Lower lobe of right lung (tissue), 2 donors: ENCODE measurements around the gene ITGA7. TPM values are rescaled to one million over a fixed set of nuclear protein-coding genes. Genes with fewer than 3 reads are reported as not detected.
"Not testable (repeated sequence)": the region's sequence is repeated elsewhere in the genome, so short reads cannot be mapped to it uniquely, and the experiment has no call there.

ENCODE experiments used
- ATAC-seq, 2 donors: fragments of 200-7000 bp; cut with Tn5 transposase; one replicate each; pipeline ENCODE4 v1.9.1; 2020 to 2022; ENCODE audit warnings: mild to moderate bottlenecking in 2 of 2, moderate library complexity in 2 of 2
- DNase-seq: peaks from one replicate; pipeline ENCODE4 v3.0.0-alpha.2; 2020
- H3K27ac ChIP-seq: fragments of 200-600 bp; one replicate; pipeline ENCODE4 v1.8.0; 2022
- H3K27me3 ChIP-seq: fragments of 200-600 bp; one replicate; pipeline ENCODE4 v1.8.0; 2022; ENCODE audit warnings: low read depth
- H3K36me3 ChIP-seq: fragments of 200-600 bp; one replicate; pipeline ENCODE4 v1.8.0; 2022; ENCODE audit warnings: mild to moderate bottlenecking
- H3K4me1 ChIP-seq: fragments of 200-600 bp; one replicate; pipeline ENCODE4 v1.8.0; 2022
- H3K4me3 ChIP-seq: fragments of 200-600 bp; one replicate; pipeline ENCODE4 v1.8.0; 2022; ENCODE audit warnings: mild to moderate bottlenecking
- H3K9me3 ChIP-seq: fragments of 200-600 bp; one replicate; pipeline ENCODE4 v1.8.0; 2022
- CTCF ChIP-seq: fragments of 200-600 bp; IDR thresholded peaks from one replicate; pipeline ENCODE4 v1.8.0; 2022; ENCODE audit warnings: antibody characterized with exemption, mild to moderate bottlenecking
- intact Hi-C: fragments of 100-400 bp; cut with DNase I; formaldehyde crosslinking; loops from one replicate; pipeline ENCODE4 v1.11.0; 2022
- total RNA-seq: library from RNA; stranded (reverse); fragmentation: NEBNext Ultra II Directional; extraction: Animal tissue kit (Norgen Biotek cat#: 25700); gene quantifications from one replicate; pipeline ENCODE4 v1.2.1, GENCODE V29; 2021
- donor health status: DM: no; HTN: yes; CAD: no; lungs with severe emphysema.

ITGA7 gene
- total RNA-seq, 1 donor from 2014 or later, result 17.5 TPM

DNA sequence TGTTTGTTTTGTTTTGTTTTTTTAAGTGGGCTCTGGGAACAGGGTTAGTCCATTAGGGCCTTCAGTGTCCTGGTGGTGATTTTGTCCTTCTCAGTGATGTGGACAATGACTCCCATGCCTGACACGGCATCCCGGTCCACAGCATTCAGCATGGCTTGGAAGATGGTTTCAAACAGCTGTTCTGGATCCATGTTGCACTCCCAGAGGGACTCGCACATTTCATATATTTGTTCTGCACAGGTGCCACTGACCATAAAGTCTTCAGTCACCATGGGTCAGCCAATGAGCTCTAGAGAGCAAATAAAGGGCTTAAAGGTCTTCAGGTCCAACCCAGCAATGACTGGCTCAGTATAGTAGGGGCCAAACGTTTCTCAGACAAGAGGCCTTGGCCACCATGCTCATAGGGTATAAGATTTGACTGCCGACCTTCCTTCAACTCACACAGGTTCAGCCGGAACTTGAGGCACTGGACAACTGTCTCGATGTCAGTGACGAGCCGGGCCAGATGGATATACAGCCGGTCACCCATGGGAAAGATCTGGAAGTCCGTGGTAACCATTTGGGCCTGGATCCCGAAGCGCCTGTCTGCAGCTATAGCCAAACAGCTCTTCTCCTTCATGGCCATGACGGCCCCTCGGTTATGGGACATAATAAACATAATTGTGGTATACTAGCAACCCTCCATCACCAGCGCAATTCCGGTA, 53.0 kb downstream of the ITGA7 start:
- ATAC-seq (no peak), DNase-seq (no peak)
- H3K27ac ChIP-seq, result no peak overlapping the region
- no peaks in the 10 kb centered on the region for H3K9me3 ChIP-seq
- no peaks in the 10 kb centered on the region for H3K27me3 ChIP-seq
- no peaks in the 10 kb centered on the region for H3K36me3 ChIP-seq
- intact Hi-C loops, result no loop called here
- no peak overlapping the region for H3K4me3 ChIP-seq
- TF ChIP-seq CTCF, result no peak
- peaks cover 8% of the 10 kb centered on the region for H3K4me1 ChIP-seq

DNA sequence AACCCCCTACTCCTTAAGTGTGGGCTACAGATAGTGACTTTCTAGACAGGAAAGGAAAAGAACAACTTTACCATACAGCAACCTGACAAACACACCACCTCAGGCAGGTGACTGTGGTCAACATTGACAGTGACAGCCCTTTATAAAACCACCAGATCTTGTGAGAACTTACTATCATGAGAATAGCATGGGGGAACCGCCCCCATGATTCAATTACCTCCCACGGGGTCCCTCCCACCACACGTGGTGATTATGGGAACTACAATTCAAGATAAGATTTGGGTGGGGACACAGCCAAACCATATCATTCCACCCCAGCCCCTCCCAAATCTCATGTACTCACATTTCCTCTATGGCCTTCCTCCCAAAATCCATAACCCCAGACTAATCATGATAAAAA, 54.7 kb downstream of the ITGA7 start:
- H3K27me3 ChIP-seq, result no peaks in the 10 kb centered on the region
- H3K4me1 ChIP-seq, result no peaks in the 10 kb centered on the region
- no peak overlapping the region for H3K4me3 ChIP-seq
- H3K27ac ChIP-seq, result no peak overlapping the region
- no peak for TF ChIP-seq CTCF
- DNase-seq, result no peak
- intact Hi-C loops, result no loop called here
- H3K36me3 ChIP-seq, result no peaks in the 10 kb centered on the region
- no peak for ATAC-seq
- H3K9me3 ChIP-seq, result no peaks in the 10 kb centered on the region

DNA sequence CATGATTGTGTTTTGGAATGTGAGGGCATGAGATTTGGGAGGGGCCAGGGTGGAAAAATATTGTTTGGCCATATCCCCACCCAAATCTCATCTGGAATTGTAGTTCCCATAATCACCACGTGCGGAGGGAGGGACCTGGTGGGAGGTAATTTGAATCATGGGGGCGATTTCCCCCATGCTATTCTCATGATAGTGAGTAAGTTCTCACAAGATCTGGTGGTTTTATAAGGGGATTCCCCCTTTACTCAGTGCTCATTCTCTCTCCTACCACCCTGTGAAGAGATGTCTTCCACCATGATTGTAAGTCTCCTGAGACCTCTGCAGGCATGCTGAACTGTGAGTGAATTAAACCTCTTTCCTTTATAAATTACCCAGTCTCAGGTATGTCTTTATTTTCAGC, 55.4 kb downstream of the ITGA7 start:
- no peaks in the 10 kb centered on the region for H3K27me3 ChIP-seq
- TF ChIP-seq CTCF, result no peak
- no peak overlapping the region for H3K4me3 ChIP-seq
- no peaks in the 10 kb centered on the region for H3K9me3 ChIP-seq
- intact Hi-C loops, result no loop called here
- H3K4me1 ChIP-seq, result no peaks in the 10 kb centered on the region
- ATAC-seq, result no peak
- DNase-seq, result no peak
- no peaks in the 10 kb centered on the region for H3K36me3 ChIP-seq
- no peak overlapping the region for H3K27ac ChIP-seq

DNA sequence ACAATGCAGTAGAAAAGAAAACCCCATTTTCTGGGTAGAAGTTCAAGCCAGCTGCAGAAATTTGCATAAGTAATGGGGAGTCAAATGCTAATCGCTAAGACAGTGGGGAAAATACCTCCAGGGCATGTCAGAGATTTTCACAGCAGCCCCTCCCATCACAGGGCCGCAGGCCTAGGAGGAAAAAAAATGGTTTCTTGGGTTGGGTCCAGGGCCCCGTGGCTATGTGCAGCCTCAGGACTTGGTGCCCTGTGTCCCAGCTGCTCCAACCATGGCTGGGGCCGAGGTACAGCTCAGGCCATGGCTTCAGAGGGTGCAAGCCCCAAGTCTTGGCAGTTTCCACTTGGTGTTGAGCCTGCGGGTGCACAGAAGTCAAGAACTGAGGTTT, 56.4 kb downstream of the ITGA7 start:
- TF ChIP-seq CTCF, result no peak
- Histone ChIP-seq H3K27ac (no peak overlapping the region), H3K9me3 (no peaks in the 10 kb centered on the region), H3K4me3 (no peak overlapping the region), H3K4me1 (peaks cover 7% of the 10 kb centered on the region), H3K27me3 (no peaks in the 10 kb centered on the region), H3K36me3 (no peaks in the 10 kb centered on the region)
- DNase-seq (no peak), ATAC-seq (no peak)
- intact Hi-C loops, result no loop called here

DNA sequence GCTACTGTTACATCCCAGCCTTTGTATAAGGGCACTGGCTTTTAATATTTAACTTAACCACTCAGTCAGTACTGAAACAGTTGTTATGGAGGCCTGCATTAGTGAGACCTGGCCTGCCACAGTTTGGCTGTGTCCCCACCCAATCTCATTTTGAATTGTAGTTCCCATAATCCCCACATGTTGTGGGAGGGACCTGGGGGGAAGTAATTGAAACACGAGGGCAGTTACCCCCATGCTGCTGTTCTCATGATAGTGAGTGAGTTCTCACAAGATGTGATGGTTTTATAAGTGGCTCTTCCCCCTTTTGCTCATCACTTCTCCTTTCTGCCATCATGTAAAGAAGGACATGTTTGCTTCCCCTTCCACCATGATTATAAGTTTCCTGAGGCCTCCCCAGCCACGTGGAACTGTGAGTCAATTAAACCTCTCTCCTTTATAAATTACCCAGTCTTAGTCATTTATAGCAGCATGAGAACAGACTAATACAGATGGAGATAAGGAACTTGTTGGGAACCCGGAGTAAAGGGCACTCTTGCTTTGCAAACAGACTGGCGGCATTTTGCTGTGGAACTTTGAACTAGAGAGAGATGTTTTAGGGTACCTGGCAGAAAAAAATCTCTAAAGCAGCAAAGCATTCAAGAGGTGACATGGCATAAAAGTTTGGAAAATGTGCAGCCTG, 56.9 kb downstream of the ITGA7 start:
- H3K9me3 ChIP-seq, H3K4me1 ChIP-seq, H3K27me3 ChIP-seq, intact Hi-C loops, H3K4me3 ChIP-seq, DNase-seq, H3K36me3 ChIP-seq, H3K27ac ChIP-seq: not testable (repeated sequence)
- ATAC-seq, result peak in 1 of 2 donors; percentile 4

- Histone ChIP-seq H3K9me3 (no peaks in the 10 kb centered on the region), H3K4me3 (no peak overlapping the region), H3K36me3 (no peaks in the 10 kb centered on the region), H3K4me1 (peaks cover 8% of the 10 kb centered on the region), H3K27me3 (no peaks in the 10 kb centered on the region), H3K27ac (peak overlapping the region; percentile 80)
- intact Hi-C loops, result no loop called here
- ATAC-seq (no peak), DNase-seq (no peak)
- no peak for TF ChIP-seq CTCF
Measured at GRCh38 chr12:55647027-55647426, 60.7 kb downstream of the ITGA7 start.
